GDM1 (cell line): Measurements from ENCODE around the gene MYO3B.

ENCODE experiments used
- DNase-seq: peaks from one replicate; lab custom pipeline; 2025; lab: John Stamatoyannopoulos, UW

MYO3B gene

GRCh38 chr2:170177950-170178781 is at the start of gene MYO3B:
Gene MYO3B (plus strand): TSS chr2:170178147. CDS start chr2:170178288, 141 bp downstream.
- no peak for DNase-seq

- DNase-seq, result no peak
Measured at GRCh38 chr2:170139276-170139967, 38.5 kb upstream of the MYO3B start.

- DNase-seq, result no peak
Measured at GRCh38 chr2:170140561-170140960, 37.4 kb upstream of the MYO3B start.

GRCh38 chr2:170141865-170142264 is 36.1 kb upstream of the MYO3B start:
- DNase-seq, result no peak

- no peak for DNase-seq
Measured at GRCh38 chr2:170142502-170142901, 35.4 kb upstream of the MYO3B start.

- no peak for DNase-seq
Measured at GRCh38 chr2:170143045-170143717, 34.8 kb upstream of the MYO3B start.

GRCh38 chr2:170144761-170145160 is 33.2 kb upstream of the MYO3B start:
- no peak for DNase-seq

- no peak for DNase-seq
Measured at GRCh38 chr2:170145191-170145590, 32.8 kb upstream of the MYO3B start.

GRCh38 chr2:170145675-170146432 is 32.1 kb upstream of the MYO3B start:
- DNase-seq, result no peak

GRCh38 chr2:170146784-170147183 is 31.2 kb upstream of the MYO3B start:
- DNase-seq, result no peak

- DNase-seq, result no peak
Measured at GRCh38 chr2:170147576-170147975, 30.4 kb upstream of the MYO3B start.

- no peak for DNase-seq
Measured at GRCh38 chr2:170148161-170148560, 29.8 kb upstream of the MYO3B start.

GRCh38 chr2:170152421-170152820 is 25.5 kb upstream of the MYO3B start:
- DNase-seq, result no peak

GRCh38 chr2:170155022-170155722 is 22.8 kb upstream of the MYO3B start:
- DNase-seq, result no peak

- DNase-seq, result no peak
Measured at GRCh38 chr2:170155723-170156253, 22.2 kb upstream of the MYO3B start.

- no peak for DNase-seq
Measured at GRCh38 chr2:170156592-170156991, 21.4 kb upstream of the MYO3B start.

- DNase-seq, result no peak
Measured at GRCh38 chr2:170157025-170157684, 20.8 kb upstream of the MYO3B start.

- no peak for DNase-seq
Measured at GRCh38 chr2:170159060-170159459, 18.9 kb upstream of the MYO3B start.

- no peak for DNase-seq
Measured at GRCh38 chr2:170161516-170162270, 16.3 kb upstream of the MYO3B start.

GRCh38 chr2:170162271-170162632 is 15.7 kb upstream of the MYO3B start:
- no peak for DNase-seq
